ENCODE data around the gene MIER2.

MIER2 gene

DNA sequence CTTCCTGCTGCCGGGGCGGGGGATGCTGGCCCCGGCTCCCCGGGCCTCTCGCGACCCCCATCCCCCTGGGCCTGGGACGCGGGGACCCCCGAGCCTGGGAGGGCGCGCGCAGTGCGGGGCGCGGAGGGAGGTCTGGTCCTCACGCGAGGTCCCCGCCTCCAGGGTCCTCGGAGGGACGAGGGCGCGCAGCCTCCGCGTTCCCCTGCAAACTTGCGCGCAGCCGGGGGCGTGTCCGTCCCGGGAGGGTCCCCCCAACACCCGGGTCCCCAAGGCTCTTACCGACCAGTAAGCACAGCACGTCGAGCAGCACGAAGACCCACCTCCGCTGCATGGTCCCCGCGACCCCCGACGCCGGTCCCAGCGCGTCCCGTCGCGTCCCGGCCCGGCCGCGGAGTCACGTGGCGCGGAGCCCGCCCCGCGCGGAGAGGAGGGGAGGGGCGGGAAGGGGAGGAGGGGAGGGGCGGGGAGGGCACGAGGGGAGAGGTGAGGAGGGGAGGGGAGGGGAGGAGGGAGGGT, 53.5 kb downstream of the MIER2 start, which contains the start of gene PLPP2:
Gene PLPP2 (minus strand): TSS at position 398 of the 516 bp plus-strand sequence. CDS start 67 bp downstream, at position 331.
- TF ChIP-seq, protein P1, sequence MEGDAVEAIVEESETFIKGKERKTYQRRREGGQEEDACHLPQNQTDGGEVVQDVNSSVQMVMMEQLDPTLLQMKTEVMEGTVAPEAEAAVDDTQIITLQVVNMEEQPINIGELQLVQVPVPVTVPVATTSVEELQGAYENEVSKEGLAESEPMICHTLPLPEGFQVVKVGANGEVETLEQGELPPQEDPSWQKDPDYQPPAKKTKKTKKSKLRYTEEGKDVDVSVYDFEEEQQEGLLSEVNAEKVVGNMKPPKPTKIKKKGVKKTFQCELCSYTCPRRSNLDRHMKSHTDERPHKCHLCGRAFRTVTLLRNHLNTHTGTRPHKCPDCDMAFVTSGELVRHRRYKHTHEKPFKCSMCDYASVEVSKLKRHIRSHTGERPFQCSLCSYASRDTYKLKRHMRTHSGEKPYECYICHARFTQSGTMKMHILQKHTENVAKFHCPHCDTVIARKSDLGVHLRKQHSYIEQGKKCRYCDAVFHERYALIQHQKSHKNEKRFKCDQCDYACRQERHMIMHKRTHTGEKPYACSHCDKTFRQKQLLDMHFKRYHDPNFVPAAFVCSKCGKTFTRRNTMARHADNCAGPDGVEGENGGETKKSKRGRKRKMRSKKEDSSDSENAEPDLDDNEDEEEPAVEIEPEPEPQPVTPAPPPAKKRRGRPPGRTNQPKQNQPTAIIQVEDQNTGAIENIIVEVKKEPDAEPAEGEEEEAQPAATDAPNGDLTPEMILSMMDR (conservative IDR thresholded peaks at IDR 0.05; ENCODE audit: control insufficient read depth, insufficient read depth, low read depth, low read length): no peak
- no peak for DNase-seq (ENCODE audit: low read depth)
- H3K4me3 ChIP-seq (ENCODE audit: control insufficient read depth, low read depth, low read length): peak within 1 kb of the TSS; percentile 7

DNA sequence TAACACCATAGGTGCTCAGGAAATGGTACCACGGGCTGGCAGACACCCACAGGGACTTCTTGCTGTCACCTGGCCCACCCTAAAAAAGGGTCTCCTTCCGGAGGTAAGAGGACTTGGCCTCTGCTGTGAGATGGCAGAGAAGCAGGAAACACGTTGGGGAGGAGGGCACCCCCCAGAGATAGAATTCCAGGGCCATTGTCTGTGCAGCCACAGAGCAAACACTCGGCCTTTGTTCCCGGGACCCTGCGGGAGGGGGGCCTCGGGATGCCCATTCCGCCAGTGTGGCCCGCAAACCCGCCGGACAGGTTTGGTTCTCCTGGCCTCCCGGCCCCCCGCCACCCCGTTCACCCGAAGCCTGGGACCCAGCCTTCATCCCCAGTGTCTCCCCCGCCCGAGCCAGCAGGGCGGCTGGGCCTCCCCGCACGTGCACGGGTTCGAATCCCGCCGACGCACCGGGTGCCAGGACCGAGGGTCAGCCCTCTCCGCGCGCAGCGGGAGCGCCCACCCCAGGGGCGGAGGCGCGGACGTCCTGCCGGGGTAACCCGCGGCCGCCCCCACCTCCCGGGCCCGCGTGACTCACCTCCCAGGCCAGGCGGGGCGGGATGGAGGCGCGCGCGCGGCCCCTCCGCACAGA, 54.1 kb downstream of the MIER2 start:
- DNase-seq (ENCODE audit: low read depth): no peak
- H3K4me3 ChIP-seq (ENCODE audit: control insufficient read depth, low read depth, low read length): no peak overlapping the region
- TF ChIP-seq, protein P1 (conservative IDR thresholded peaks at IDR 0.05; ENCODE audit: control insufficient read depth, insufficient read depth, low read depth, low read length): no peak

DNA sequence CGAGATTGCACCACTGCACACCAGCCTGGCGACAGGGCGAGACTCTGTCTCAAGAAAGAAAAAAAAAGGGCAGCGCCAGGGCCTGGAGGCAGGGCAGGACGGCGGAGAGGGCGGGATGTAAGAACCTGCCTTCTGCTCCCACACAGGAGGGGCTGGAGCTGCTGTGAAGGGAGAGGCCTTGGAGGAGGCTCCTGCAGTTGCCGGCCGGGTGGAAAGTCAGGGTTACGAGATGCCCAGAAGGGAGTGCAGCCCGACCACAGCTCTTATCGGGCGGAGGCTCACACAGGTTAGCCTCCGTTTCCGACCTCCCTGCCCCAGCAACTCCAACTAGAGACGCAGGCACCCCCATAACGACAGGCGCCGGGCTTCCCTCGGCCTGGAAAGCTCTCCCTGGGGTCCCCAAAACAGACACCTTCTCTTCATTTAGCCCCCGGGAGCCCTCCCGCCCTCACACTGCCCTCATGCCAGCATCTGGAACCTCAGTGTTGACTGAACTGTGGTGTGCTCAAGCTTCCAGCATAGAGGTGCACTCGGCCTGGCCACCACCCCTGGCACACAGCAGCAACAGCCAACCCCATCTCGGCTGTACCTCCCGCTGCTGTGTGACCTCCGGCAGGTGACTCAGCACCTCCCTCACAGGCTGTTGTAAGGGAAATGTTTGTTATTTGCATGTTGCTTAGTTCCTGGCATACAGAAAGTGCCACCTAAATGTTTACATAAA, 54.8 kb downstream of the MIER2 start:
- H3K4me3 ChIP-seq (ENCODE audit: control insufficient read depth, low read depth, low read length): no peak overlapping the region
- peak; percentile 15 for DNase-seq (ENCODE audit: low read depth)
- TF ChIP-seq, protein P1 (conservative IDR thresholded peaks at IDR 0.05; ENCODE audit: control insufficient read depth, insufficient read depth, low read depth, low read length): no peak

DNA sequence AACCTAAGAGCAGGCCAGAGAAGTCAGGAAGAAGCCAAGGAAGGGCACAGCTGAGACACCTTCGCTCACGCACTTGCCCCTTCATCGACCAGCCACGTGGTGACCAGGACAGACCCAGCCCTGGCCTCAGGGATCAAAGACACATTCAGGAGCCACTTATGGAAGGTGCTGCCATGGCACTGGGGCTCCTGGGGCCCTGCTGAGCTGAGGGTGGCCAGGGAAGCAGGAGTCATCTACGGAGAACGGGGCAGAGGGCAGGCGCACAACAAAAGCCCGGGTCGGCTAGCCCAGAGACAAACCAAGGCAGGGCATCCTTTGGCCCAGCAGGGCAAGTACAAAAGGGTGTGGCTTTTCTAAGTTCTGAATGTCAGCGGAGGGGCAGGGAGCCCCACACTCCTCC, 55.7 kb downstream of the MIER2 start:
- TF ChIP-seq, protein P1 (conservative IDR thresholded peaks at IDR 0.05; ENCODE audit: control insufficient read depth, insufficient read depth, low read depth, low read length): no peak
- no peak for DNase-seq (ENCODE audit: low read depth)
- H3K4me3 ChIP-seq (ENCODE audit: control insufficient read depth, low read depth, low read length): no peak overlapping the region

DNA sequence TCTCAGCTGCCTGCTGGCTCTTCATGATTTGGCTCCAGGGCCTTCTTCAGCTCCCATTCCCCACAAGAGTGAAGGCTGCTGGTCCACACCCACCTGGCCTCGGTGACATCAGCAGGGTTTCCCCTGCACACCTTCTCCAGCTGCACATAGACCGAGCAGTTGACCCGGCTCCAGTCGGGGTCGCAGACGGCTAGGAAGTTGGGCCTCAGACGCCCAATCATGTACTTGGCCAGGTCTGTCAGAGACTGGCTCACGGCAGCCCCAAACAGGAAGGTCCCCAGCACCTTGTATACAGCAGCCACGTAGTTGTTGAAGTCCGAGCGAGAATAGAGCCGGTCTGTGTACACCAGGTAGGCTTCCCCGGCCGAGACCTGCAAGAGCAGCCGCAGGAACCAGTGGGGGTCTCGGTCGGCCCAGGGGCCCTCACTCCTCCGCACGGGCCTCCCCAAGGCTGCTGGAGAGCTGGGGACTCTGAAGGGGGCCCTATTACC, 57.2 kb downstream of the MIER2 start:
- DNase-seq (ENCODE audit: low read depth): no peak
- H3K4me3 ChIP-seq (ENCODE audit: control insufficient read depth, low read depth, low read length): no peak overlapping the region
- TF ChIP-seq, protein P1 (conservative IDR thresholded peaks at IDR 0.05; ENCODE audit: control insufficient read depth, insufficient read depth, low read depth, low read length): no peak

DNA sequence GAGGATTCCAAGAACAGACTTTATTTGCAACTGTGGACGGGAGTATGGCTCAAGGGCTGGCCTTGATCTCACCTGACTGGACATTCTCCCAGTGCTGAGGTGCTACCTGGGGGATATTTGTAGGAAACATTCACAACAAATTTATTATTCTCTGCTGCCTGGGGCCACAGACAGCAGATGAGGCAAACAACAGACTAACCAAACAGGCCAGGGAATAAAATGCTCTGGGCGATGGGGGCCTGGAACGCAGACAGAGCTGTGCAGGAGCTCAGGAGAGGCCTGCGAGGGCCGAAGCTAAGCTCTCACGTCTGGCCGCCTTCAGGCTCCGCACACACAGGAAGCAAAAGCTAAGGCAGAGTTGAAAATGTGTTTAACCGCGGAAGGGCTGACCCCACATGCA, 61.2 kb downstream of the MIER2 start:
- H3K4me3 ChIP-seq (ENCODE audit: control insufficient read depth, low read depth, low read length): no peak overlapping the region
- no peak for DNase-seq (ENCODE audit: low read depth)
- TF ChIP-seq, protein P1 (conservative IDR thresholded peaks at IDR 0.05; ENCODE audit: control insufficient read depth, insufficient read depth, low read depth, low read length): no peak

Data from fibroblast of mammary gland (primary cell).